ENCODE results near the gene PPP3R1. TPM values are rescaled to one million over a fixed set of nuclear protein-coding genes. Genes with fewer than 3 reads are reported as not detected.

The PPP3R1 gene
- total and polyA plus RNA-seq, 12 donors: 11.8 to 169 (median 52.1) TPM

GRCh38 chr2:68246396-68246795 lies 5.9 kb downstream of the PPP3R1 start:
- WGBS, 4 donors: 62 to 83% (median 81%) methylated on average over 1 of the region's 1 CpG
- no peak for DNase-seq
- TF ChIP-seq CTCF (IDR thresholded peaks at IDR 0.05) (no peak), POLR2A (IDR thresholded peaks at IDR 0.05) (no peak)
- Histone ChIP-seq H3K4me3 (no peak overlapping the region), H3K36me3 (replicated peaks in 1 of 2) (no peaks in the 10 kb centered on the region), H3K9me3 (replicated peaks in 1 of 3) (no peaks in the 10 kb centered on the region), H3K27ac (peak overlapping the region in 1 of 5 donors; percentile 7), H3K27me3 (no peaks in the 10 kb centered on the region), H3K4me1 (replicated peaks in 1 of 2) (peaks cover 33 to 86% of the 10 kb centered on the region in 2 donors)
- intact Hi-C loops (cut with DNase I): loop anchor here in 1 of 2 donors (10.0 kb wide), 1 partner anchor 122 kb away; no protein-coding TSS in a partner anchor

GRCh38 chr2:68245672-68246071 lies 6.7 kb downstream of the PPP3R1 start:
- TF ChIP-seq POLR2A (IDR thresholded peaks at IDR 0.05): no peak
- no peak for TF ChIP-seq CTCF (IDR thresholded peaks at IDR 0.05)
- DNase-seq: no peak
- H3K27me3 ChIP-seq: no peaks in the 10 kb centered on the region
- intact Hi-C loops (cut with DNase I): loop anchor here in 1 of 2 donors (10.0 kb wide), 1 partner anchor 121 kb away; no protein-coding TSS in a partner anchor
- peaks cover 33 to 91% of the 10 kb centered on the region in 2 donors for H3K4me1 ChIP-seq (replicated peaks in 1 of 2)
- no peak overlapping the region for H3K4me3 ChIP-seq
- H3K27ac ChIP-seq: peak overlapping the region in 1 of 5 donors; percentile 41
- H3K36me3 ChIP-seq (replicated peaks in 1 of 2): no peaks in the 10 kb centered on the region
- no peaks in the 10 kb centered on the region for H3K9me3 ChIP-seq (replicated peaks in 1 of 3)

GRCh38 chr2:68245066-68245465 lies 7.3 kb downstream of the PPP3R1 start:
- no peak for DNase-seq
- Histone ChIP-seq H3K9me3 (replicated peaks in 1 of 3) (no peaks in the 10 kb centered on the region), H3K4me3 (no peak overlapping the region), H3K27ac (no peak overlapping the region), H3K27me3 (no peaks in the 10 kb centered on the region), H3K4me1 (replicated peaks in 1 of 2) (peaks cover 31 to 90% of the 10 kb centered on the region in 2 donors), H3K36me3 (replicated peaks in 1 of 2) (no peaks in the 10 kb centered on the region)
- 95 to 99% (median 96%) methylated on average over 4 of the region's 4 CpGs for WGBS, 4 donors
- intact Hi-C loops (cut with DNase I): loop anchor here in 1 of 2 donors (10.0 kb wide), 1 partner anchor 120 kb away; no protein-coding TSS in a partner anchor
- no peak for TF ChIP-seq CTCF (IDR thresholded peaks at IDR 0.05)
- TF ChIP-seq POLR2A (IDR thresholded peaks at IDR 0.05): no peak

GRCh38 chr2:68244456-68244855 lies 7.9 kb downstream of the PPP3R1 start:
- H3K36me3 ChIP-seq (replicated peaks in 1 of 2): no peaks in the 10 kb centered on the region
- WGBS, 4 donors: 38 to 52% (median 45%) methylated on average over 2 of the region's 2 CpGs
- H3K27ac ChIP-seq: peak overlapping the region in 1 of 5 donors; percentile 31
- intact Hi-C loops (cut with DNase I): loop anchor here in 1 of 2 donors (10.0 kb wide), 1 partner anchor 120 kb away; no protein-coding TSS in a partner anchor
- TF ChIP-seq POLR2A (IDR thresholded peaks at IDR 0.05) (no peak), CTCF (IDR thresholded peaks at IDR 0.05) (peak in 5 of 6 experiments; percentile 24 to 52 (median 33))
- no peaks in the 10 kb centered on the region for H3K9me3 ChIP-seq (replicated peaks in 1 of 3)
- DNase-seq: no peak
- peaks cover 25 to 90% of the 10 kb centered on the region in 2 donors for H3K4me1 ChIP-seq (replicated peaks in 1 of 2)
- no peaks in the 10 kb centered on the region for H3K27me3 ChIP-seq
- H3K4me3 ChIP-seq: no peak overlapping the region
